NCI-H2107 (cell line): ENCODE measurements around the gene SDK2.

ENCODE experiments used
- DNase-seq: peaks from one replicate; lab custom pipeline; 2025; lab: John Stamatoyannopoulos, UW

The SDK2 gene

GRCh38 chr17:73391331-73392265 lies 252.6 kb downstream of the SDK2 start:
- no peak for DNase-seq

- no peak for DNase-seq
Observed at GRCh38 chr17:73390851-73391250, 253.4 kb downstream of the SDK2 start.

- DNase-seq, result no peak
Observed at GRCh38 chr17:73390221-73390620, 254.0 kb downstream of the SDK2 start.

GRCh38 chr17:73389411-73389810 lies 254.8 kb downstream of the SDK2 start:
- no peak for DNase-seq

GRCh38 chr17:73388578-73388905 lies 255.7 kb downstream of the SDK2 start:
- no peak for DNase-seq

- no peak for DNase-seq
Observed at GRCh38 chr17:73387746-73388577, 256.3 kb downstream of the SDK2 start.

GRCh38 chr17:73386561-73386960 lies 257.7 kb downstream of the SDK2 start:
- DNase-seq, result no peak

GRCh38 chr17:73384926-73385325 lies 259.3 kb downstream of the SDK2 start:
- no peak for DNase-seq

GRCh38 chr17:73380439-73381106 lies 263.7 kb downstream of the SDK2 start:
- DNase-seq, result no peak

GRCh38 chr17:73379826-73380225 lies 264.4 kb downstream of the SDK2 start:
- DNase-seq, result no peak

- DNase-seq, result no peak
Observed at GRCh38 chr17:73378974-73379470, 265.2 kb downstream of the SDK2 start.

- no peak for DNase-seq
Observed at GRCh38 chr17:73376636-73377035, 267.6 kb downstream of the SDK2 start.

- DNase-seq, result no peak
Observed at GRCh38 chr17:73376152-73376551, 268.1 kb downstream of the SDK2 start.

GRCh38 chr17:73371836-73372235 lies 272.4 kb downstream of the SDK2 start:
- no peak for DNase-seq

GRCh38 chr17:73371285-73371684 lies 273.0 kb downstream of the SDK2 start:
- no peak for DNase-seq

GRCh38 chr17:73369817-73370490 lies 274.3 kb downstream of the SDK2 start:
- DNase-seq, result peak; percentile 51

GRCh38 chr17:73369111-73369521 lies 275.1 kb downstream of the SDK2 start:
- no peak for DNase-seq

- no peak for DNase-seq
Observed at GRCh38 chr17:73368085-73368631, 276.1 kb downstream of the SDK2 start.

GRCh38 chr17:73365906-73366623 lies 278.2 kb downstream of the SDK2 start:
- DNase-seq, result no peak

- no peak for DNase-seq
Observed at GRCh38 chr17:73365301-73365874, 278.9 kb downstream of the SDK2 start.
